ENCODE measurements around the gene STRAP.

STRAP gene, protein sequence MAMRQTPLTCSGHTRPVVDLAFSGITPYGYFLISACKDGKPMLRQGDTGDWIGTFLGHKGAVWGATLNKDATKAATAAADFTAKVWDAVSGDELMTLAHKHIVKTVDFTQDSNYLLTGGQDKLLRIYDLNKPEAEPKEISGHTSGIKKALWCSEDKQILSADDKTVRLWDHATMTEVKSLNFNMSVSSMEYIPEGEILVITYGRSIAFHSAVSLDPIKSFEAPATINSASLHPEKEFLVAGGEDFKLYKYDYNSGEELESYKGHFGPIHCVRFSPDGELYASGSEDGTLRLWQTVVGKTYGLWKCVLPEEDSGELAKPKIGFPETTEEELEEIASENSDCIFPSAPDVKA

DNA sequence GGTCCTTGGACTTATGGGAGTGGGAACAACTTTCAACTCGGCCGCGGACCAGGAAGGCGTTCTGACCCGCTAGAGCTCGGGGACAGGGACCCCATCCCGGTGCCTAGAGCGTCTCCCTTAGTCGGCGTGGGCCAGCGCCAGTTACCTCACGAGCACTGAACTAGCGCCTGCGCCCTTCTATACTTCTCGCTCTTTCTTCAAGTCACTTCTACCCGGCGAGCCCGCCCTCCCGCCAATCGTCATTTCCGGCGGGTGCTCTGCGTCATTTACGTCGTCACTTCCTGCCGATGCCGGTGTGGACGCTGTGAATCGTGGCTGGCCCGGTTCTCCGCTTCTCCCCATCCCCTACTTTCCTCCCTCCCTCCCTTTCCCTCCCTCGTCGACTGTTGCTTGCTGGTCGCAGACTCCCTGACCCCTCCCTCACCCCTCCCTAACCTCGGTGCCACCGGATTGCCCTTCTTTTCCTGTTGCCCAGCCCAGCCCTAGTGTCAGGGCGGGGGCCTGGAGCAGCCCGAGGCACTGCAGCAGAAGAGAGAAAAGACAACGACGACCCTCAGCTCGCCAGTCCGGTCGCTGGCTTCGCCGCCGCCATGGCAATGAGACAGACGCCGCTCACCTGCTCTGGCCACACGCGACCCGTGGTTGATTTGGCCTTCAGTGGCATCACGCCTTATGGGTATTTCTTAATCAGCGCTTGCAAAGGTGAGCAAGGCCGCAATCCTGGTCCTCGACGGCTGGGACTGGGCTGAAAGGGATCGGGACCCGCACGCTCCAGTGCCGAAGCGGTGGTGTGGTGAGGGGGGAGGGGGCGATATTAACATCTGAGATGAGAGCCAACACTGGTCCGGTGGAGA is at the start of gene STRAP:
TSS of gene STRAP (plus strand) at position 270 of the 854 bp plus-strand sequence. CDS start at position 591, 321 bp downstream.
- TF ChIP-seq CTCF (IDR thresholded peaks at IDR 0.05) = no peak

GRCh38 chr12:15834575-15834974 is 47.6 kb upstream of the STRAP start:
- no peak for TF ChIP-seq CTCF (IDR thresholded peaks at IDR 0.05)

DNA sequence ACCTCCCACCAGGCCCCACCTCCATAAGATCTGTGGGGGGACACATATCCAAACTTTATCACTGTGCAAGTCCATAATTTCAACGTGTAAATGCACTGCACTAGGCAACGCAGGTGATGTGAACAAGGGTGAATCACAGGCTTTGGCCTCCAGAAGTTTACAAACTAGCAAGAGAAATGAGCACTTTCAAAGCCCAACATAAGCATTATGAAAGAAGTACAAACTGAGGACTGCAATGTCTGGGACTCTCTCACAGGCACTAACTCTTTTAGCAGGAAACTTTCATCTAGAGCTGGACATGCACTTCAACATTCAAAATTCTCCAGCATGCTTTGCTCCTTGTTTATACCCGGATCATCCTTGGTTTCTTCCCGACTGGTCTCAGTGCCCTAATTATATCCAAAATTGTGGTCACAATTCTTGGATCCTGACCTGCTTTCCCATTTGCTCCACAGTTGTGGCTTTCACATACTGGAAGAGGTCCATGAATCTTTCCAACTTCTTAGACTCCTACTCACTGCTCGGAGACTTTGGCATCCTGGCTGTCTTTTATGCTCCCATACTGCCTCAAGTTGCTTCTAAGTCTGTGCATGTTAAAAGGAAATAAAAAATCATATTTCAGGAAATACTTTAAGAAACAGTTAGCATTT is 44.9 kb upstream of the STRAP start:
- no peak for TF ChIP-seq CTCF (IDR thresholded peaks at IDR 0.05)

DNA sequence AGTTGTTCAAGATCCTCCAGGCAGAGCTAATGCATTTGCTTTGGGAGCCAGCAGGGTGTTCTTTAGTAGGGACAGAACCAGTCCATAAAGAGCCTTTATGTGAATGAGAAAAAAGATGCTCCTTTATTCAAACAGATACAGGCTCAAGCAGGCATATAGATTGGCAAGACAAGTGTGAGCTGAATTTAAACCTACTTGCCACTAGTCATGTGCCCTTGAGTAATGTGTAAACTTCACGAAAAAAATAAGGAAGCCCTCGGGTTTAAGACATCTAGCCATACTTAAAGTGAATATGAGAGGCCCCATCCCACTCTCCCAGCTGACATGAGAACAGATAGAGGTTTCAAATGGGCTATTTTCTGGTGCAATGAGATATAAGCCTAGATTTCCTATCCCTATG is 43.1 kb upstream of the STRAP start:
- no peak for TF ChIP-seq CTCF (IDR thresholded peaks at IDR 0.05)

DNA sequence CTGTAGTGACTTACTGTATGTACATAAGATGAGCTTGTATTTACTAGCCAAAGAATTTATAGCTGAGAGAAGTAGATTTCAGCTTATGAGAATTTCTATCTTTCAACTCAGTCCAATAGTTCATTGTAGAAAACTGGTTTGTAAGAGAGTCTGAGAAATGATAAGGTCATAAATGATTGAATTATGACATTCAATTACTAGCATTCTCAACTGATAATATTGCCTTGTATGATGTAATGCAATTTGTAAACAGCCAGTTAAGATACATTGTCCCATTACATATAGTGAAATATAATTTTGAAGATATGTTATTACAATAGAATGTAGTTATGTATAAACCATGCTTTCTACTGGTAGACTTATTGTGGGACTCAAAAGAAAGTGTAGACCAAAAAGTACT is 42.5 kb upstream of the STRAP start:
- no peak for TF ChIP-seq CTCF (IDR thresholded peaks at IDR 0.05)

GRCh38 chr12:15842108-15842507 is 40.1 kb upstream of the STRAP start:
- no peak for TF ChIP-seq CTCF (IDR thresholded peaks at IDR 0.05)

GRCh38 chr12:15846887-15847286 is 35.3 kb upstream of the STRAP start:
- TF ChIP-seq CTCF (IDR thresholded peaks at IDR 0.05) = no peak

Measured in LNCAP (cell line).